OCI-LY7 (cell line): ENCODE measurements around the gene HRCT1.

Experiments used
- CTCF ChIP-seq: fragments of 200-600 bp; sonication (generic); conservative IDR thresholded peaks from 2 replicates; pipeline ENCODE4 v1.5.1; 2014; ENCODE audit warnings: mild to moderate bottlenecking, antibody characterized with exemption, low read length, moderate library complexity, mixed read lengths
- EZH2phosphoT487 ChIP-seq: fragments of 200-600 bp; sonication (generic); IDR thresholded peaks from 2 replicates; pipeline ENCODE4 v1.6.1; 2018; ENCODE audit warnings: low read depth, borderline replicate concordance, mild to moderate bottlenecking, mixed run types, antibody characterized with exemption, low read length, moderate library complexity, mixed read lengths

DNA sequence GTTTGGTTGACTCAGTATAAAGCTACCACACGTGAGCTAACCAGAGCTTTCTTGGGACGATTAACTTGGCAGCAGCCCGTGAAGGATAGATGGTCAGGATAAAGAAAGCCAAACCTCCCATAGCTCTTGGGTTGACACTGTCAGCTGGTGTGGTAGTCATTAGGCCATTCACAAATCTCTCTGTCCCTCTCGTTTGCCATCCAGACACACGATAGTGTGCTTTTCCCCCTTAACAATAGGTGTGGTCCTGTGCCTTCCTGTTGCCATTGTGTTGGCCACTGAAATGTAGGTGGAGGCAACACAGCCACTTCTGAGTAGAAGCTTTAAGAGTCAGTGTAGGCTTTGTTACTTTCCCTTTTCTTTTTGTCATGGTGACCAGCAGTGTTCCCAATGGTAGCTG, 47.5 kb upstream of the HRCT1 start:
- TF ChIP-seq CTCF (no peak), EZH2phosphoT487 (no peak)
